GM12874 (cell line): Measurements from ENCODE around the gene MGAT3.

ENCODE experiments used
- CTCF ChIP-seq: IDR thresholded peaks from 2 replicates; pipeline ENCODE4 v1.5.1; 2011; ENCODE audit warnings: low read depth, mild to moderate bottlenecking, control low read depth, low read length, moderate library complexity; ENCODE audit not compliant: insufficient read depth

The MGAT3 gene

GRCh38 chr22:39524089-39524752 is 67.4 kb downstream of the MGAT3 start:
- TF ChIP-seq CTCF: no peak

- no peak for TF ChIP-seq CTCF
These were observed 68.2 kb downstream of the MGAT3 start for GRCh38 chr22:39524753-39525657.

GRCh38 chr22:39525658-39525975 is 68.8 kb downstream of the MGAT3 start:
- TF ChIP-seq CTCF: no peak

- TF ChIP-seq CTCF: no peak
These were observed 69.9 kb downstream of the MGAT3 start for GRCh38 chr22:39526736-39527171.

- TF ChIP-seq CTCF: no peak
These were observed 70.7 kb downstream of the MGAT3 start for GRCh38 chr22:39527481-39527961.

- no peak for TF ChIP-seq CTCF
These were observed 71.4 kb downstream of the MGAT3 start for GRCh38 chr22:39528080-39528661.

- TF ChIP-seq CTCF: peak; percentile 99
These were observed 72.1 kb downstream of the MGAT3 start for GRCh38 chr22:39528681-39529486.
